ENCODE measurements around the gene WIPI1.

GRCh38 chr17:68398691-68399637 lies 58.3 kb downstream of the WIPI1 start:
- peak; percentile 69 for TF ChIP-seq CTCF (IDR thresholded peaks at IDR 0.05; ENCODE audit: insufficient read depth, low read length)
- no peak for TF ChIP-seq POLR2AphosphoS5 (IDR thresholded peaks at IDR 0.05; ENCODE audit: low read depth)
- TF ChIP-seq GABPA (IDR thresholded peaks at IDR 0.05; ENCODE audit: low read depth): no peak
- no peak for TF ChIP-seq REST (IDR thresholded peaks at IDR 0.05; ENCODE audit: insufficient replicate concordance, low read depth)

All from HL-60 (cell line).